ENCODE results near the gene LRP1B.

The LRP1B gene

GRCh38 chr2:142037744-142038143, 93.1 kb downstream of the LRP1B start:
- no peak for DNase-seq

GRCh38 chr2:142037066-142037465, 93.8 kb downstream of the LRP1B start:
- no peak for DNase-seq

GRCh38 chr2:142033393-142033792, 97.4 kb downstream of the LRP1B start:
- DNase-seq: no peak

- no peak for DNase-seq
These were observed 99.2 kb downstream of the LRP1B start for GRCh38 chr2:142031656-142032055.

- DNase-seq: no peak
These were observed 100.1 kb downstream of the LRP1B start for GRCh38 chr2:142030735-142031134.

GRCh38 chr2:142029974-142030373, 100.8 kb downstream of the LRP1B start:
- no peak for DNase-seq

GRCh38 chr2:142025394-142025793, 105.4 kb downstream of the LRP1B start:
- no peak for DNase-seq

- DNase-seq: no peak
These were observed 110.4 kb downstream of the LRP1B start for GRCh38 chr2:142020368-142020767.

- DNase-seq: no peak
These were observed 116.3 kb downstream of the LRP1B start for GRCh38 chr2:142014536-142014935.

GRCh38 chr2:142012797-142013196, 118.0 kb downstream of the LRP1B start:
- no peak for DNase-seq

- DNase-seq: no peak
These were observed 120.1 kb downstream of the LRP1B start for GRCh38 chr2:142010477-142011270.

GRCh38 chr2:142008135-142008744, 122.6 kb downstream of the LRP1B start:
- no peak for DNase-seq

- no peak for DNase-seq
These were observed 136.8 kb downstream of the LRP1B start for GRCh38 chr2:141994066-141994465.

- no peak for DNase-seq
These were observed 138.1 kb downstream of the LRP1B start for GRCh38 chr2:141992695-141993094.

GRCh38 chr2:141968433-141968832, 162.4 kb downstream of the LRP1B start:
- no peak for DNase-seq

- DNase-seq: no peak
These were observed 162.8 kb downstream of the LRP1B start for GRCh38 chr2:141967980-141968379.

- DNase-seq: no peak
These were observed 163.3 kb downstream of the LRP1B start for GRCh38 chr2:141967503-141967902.

GRCh38 chr2:141959941-141960340, 170.9 kb downstream of the LRP1B start:
- no peak for DNase-seq

GRCh38 chr2:141959016-141959415, 171.8 kb downstream of the LRP1B start:
- DNase-seq: no peak

GRCh38 chr2:141957827-141958450, 172.9 kb downstream of the LRP1B start:
- no peak for DNase-seq

GRCh38 chr2:141957321-141957720, 173.5 kb downstream of the LRP1B start:
- no peak for DNase-seq

- no peak for DNase-seq
These were observed 183.3 kb downstream of the LRP1B start for GRCh38 chr2:141947396-141948114.

GRCh38 chr2:141946016-141946415, 184.8 kb downstream of the LRP1B start:
- DNase-seq: no peak
